IMR-90 (cell line): ENCODE data around the gene APPL2.

ENCODE experiments used
- CEBPB ChIP-seq: IDR thresholded peaks from 2 replicates; pipeline ENCODE4 v1.6.1; 2012; ENCODE audit warnings: low read depth, low read length, improper control_type of control experiment
- CTCF ChIP-seq: conservative IDR thresholded peaks from 2 replicates; pipeline ENCODE4 v1.5.1; 2012; ENCODE audit warnings: mild to moderate bottlenecking, low read depth, low read length, improper control_type of control experiment
- POLR2A ChIP-seq: IDR thresholded peaks from 2 replicates; pipeline ENCODE4 v1.6.1; 2012; ENCODE audit warnings: mild to moderate bottlenecking, low read depth, low read length

- TF ChIP-seq POLR2A (no peak), CEBPB (no peak), CTCF (no peak)
These were observed 79.7 kb downstream of the APPL2 start for GRCh38 chr12:105156260-105156659.
